ENCODE data around the gene SNX1.

- TF ChIP-seq CTCF (IDR thresholded peaks at IDR 0.05) (no peak), POLR2A (IDR thresholded peaks at IDR 0.05) (no peak)
Observed at GRCh38 chr15:64093627-64094417, 2.0 kb upstream of the SNX1 start, which contains the start of gene CIAO2A.
